Suppressor macrophage treated with lipopolysaccharide for 1 hour (primary cell): ENCODE data around the gene LILRA5.
A peak's percentile ranks its signal among the peaks of the same experiment; 100 is the strongest.
"Not testable (repeated sequence)": the region's sequence is repeated elsewhere in the genome, so short reads cannot be mapped to it uniquely, and the experiment has no call there.

ENCODE experiments used
- DNase-seq, 3 donors: peaks; one replicate each; pipeline ENCODE4 v3.0.0-alpha.2; 2020 to 2022

The LILRA5 gene

DNA sequence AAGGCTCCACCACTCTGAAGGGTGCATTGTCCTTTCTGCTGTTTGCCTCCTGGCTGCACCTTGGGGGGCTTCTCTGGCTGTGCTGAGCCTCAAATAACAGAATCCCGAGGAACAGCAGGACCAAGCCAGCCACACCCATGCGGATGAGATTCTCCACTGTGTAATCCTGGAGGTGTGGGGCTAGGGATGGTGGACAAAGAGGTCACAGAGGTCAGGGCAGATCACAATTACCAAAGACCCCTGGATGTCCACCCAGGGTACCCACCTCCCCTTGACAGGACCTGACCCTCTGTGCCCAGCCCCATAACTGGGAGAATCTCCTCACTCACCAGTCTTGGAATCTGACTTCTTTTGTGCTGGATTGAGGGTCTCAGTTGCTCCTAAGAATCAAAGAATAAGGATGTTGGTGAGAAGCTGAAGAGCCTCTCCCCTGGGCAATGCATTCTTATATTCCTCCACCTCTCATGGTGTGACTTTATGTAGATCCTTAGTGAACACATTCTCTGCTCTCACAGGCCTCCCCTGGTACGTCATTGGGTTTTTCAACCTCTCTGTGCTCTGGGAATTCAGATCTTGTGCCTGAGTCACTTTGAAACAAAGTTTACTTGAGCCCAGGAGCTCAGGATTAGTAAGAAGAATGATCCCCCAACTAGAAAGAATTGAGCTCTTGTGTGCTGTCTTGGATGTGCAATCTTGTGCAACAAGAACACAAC, 20.8 kb upstream of the LILRA5 start:
- DNase-seq: no peak

DNA sequence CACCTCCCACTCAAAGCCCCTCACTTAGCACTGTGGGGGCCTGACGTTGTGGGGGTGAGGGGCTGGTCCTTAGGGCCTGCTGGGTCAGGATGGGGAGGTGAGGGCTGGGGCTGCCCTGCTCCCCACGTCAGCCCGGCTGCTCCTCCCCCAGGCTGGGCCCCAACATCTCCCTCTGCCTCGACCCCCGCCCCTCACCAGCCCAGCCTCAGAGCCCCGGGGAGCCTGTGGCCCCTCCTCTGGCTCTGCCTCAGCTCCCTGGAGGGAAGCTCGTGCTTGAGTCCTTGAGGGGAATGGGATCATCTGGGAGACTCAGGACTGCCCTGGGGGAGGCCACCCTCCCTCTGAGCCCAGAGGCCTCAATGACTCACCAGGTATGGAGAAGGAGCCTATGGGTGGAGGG, 19.2 kb upstream of the LILRA5 start:
- no peak for DNase-seq

DNA sequence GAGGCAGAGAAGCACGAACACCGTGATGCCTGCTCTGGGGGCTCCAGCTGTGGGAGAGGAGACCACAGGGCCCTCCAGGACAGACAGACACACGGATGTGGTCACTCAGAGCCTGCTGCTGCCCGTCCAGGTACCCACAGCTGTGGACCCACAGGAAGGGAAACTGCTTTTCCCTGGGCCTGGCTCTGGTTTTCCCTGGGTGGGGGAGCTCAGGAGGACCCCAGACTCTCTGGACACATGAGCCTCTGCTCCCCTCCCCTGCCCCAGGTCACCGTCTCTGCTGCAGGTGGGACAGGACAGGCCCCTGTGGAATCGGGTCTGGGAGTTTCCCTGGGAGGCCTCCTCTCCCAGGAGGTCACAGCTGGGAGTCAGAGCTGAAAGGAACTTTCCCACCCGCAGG, 18.7 kb upstream of the LILRA5 start:
- DNase-seq: no peak

DNA sequence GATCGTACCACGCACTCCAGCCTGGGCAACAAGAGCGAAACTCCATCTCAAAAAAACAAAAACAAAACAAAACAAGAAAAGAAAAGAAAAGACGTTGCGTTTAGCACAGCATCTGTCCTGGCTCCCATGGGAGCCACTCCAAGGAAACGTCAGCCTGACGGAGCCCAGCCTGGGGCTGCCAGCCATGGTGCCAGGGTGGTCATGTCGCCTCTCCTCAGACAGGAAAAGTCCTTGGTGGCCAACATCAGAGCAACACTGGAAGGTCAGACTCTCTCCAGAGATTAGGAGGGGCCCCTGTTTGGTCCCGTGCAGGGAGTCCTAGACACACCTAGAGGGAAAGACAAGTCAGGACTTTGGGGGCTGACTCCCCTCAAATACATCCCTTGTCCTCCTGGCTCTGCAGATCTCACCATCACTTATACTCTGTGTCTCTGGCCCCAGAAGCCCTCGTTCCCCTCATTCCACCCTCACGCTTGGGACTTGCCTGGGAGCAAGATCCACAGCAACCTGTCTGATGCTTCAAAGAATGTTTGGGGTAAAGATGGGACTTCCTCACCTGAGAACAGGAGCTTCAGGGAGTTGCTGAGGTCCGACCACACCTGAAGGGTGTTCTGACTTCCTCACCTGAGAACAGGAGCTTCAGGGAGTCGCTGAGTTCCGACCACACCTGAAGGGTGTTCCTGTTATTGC, 16.7 kb upstream of the LILRA5 start:
- no peak for DNase-seq

DNA sequence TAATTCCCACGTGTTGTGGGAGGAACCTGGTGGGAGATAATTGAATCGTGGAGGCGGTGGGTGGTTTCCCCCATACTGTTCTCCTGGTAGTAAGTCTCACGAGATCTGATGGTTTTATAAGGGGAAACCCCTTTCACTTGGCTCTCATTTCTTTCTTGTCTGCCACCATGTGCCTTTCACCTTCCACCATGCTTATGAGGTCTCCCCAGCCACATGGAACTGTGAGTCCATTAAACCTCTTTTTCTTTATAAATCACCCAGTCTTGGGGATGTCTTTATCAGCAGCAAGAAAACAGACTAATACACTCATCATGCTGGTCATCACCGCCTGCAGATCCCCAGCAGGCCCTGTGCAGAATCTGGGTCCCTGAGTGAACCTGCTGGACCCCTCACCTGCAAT, 15.8 kb upstream of the LILRA5 start:
- not testable (repeated sequence) for DNase-seq

DNA sequence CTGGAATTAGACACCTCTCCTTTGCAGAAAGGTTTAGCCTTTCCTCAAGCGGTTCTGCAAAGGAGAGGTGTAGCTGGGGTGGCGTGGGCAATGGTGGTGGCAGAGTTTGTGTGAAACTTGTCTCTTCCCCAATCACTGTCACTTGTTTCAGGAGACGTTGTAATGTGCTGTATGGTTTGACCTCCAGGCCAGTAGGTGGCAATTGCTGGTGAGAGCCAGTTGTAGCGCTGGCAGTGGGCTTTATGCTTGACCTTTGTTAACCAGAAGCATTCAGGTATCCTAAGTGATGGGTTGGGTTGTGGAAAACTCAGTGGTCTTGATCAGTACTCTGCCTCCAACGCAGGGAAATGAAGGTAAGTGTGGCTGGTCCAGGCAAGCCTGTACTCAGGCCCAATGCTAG, 12.7 kb upstream of the LILRA5 start:
- DNase-seq: no peak

DNA sequence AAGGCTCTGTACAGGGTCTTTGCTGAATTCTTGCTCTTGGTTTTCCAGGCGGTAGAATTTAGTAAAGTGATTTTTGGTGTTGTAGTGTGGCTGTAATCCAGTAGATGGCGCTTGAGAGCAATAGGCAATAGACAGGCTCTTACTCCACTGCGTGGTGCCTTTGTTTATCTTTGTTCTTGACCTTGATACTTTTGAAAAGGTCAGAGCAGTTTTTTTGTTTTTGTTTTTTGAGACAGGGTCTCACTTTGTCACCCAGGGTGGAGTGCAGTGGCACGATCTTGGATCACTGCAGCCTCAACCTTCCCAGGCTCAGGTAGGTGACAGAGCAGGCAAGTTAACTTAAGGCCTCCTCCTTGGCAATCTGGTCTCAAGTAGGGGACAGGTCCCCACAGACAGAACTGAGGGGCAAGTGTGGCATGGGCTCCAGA, 12.2 kb upstream of the LILRA5 start:
- peak; percentile 69 to 83 (median 81) for DNase-seq

DNA sequence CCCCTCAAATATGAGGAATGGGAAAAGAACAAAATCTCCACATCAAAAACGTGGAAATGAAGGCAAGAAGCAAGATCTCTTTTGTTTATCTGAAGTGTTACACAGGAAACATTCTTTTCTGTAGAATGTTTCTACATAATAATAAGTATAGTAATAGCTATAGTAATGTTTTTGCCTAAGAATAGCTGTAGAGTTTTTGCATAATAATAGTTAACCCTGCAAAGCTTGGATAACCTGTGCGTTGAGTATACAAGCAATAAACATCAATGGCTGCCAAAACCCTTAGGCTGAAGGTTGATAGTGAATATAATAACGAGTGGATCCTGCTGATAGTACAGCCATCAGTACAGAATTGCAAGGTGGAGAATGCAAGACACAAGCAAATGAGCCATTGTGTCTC, 11.1 kb upstream of the LILRA5 start:
- DNase-seq: no peak

DNA sequence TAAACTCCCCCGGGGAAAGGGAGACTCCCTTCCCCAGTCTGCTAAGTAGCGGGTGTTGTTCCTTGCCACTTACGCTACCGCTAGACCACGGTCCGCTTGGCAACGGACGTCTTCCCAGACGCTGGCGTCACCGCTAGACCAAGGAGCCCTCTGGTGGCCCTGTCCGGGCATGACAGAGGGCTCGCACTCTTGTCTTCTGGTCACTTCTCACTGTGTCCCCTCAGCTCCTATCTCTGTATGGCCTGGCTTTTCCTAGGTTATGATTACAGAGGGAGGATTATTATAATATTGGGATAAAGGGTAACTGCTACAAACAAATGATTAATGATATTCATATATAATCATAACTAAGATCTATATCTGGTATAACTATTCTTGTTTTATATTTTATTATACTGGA, 10.0 kb upstream of the LILRA5 start:
- DNase-seq: not testable (repeated sequence)

DNA sequence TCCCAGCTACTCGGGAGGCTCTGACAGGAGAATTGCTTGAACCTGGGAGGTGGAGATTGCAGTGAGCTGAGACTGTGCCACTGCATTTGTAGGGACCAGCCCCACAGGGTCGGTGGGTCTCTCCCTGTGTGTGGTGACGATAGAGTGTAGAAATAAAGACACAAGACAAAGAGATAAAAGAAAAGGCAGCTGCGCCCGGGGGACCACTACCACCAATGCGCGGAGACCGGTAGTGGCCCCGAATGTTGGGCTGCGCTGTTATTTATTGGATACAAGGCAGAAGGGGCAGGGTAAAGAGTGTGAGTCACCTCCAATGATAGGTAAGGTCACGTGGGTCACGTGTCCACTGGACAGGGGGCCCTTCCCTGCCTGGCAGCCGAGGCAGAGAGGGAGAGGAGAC, 9.3 kb upstream of the LILRA5 start:
- not testable (repeated sequence) for DNase-seq

DNA sequence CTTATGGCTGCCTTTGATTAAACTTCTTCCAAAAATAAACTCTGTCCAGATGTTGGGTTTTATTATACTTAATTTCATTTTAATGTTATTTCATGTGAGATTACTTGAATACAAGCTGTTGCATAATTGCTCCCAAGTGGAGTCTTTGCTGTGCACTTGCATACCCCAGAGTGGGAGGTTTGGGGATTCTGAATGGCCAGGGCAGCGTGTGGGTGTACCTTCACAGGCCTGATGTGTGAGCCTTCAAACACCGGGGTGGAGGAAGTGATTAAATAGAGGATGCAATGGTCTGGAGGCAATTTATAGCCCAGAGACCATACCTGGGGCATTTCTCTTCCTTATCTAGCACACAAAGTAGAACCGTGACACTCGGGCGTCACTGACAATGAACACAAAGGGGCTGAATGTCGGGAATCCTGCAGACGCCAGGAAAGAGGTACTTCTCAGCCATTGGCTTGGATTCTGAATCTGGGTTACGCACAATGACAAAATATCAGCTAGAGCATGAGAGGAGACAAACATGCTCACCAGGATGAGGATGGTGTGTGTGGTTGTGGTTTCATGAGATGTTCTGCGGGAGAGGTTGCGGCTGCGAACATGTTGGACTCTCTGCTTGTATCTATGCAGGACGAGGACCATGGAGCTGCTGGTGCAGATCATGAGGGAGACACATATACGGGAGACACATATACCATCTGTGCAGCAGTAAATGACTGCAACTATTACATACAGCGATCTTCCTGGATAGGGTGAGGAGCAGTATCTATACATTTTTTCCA, 7.1 kb upstream of the LILRA5 start:
- peak; percentile 73 to 84 (median 80) for DNase-seq

DNA sequence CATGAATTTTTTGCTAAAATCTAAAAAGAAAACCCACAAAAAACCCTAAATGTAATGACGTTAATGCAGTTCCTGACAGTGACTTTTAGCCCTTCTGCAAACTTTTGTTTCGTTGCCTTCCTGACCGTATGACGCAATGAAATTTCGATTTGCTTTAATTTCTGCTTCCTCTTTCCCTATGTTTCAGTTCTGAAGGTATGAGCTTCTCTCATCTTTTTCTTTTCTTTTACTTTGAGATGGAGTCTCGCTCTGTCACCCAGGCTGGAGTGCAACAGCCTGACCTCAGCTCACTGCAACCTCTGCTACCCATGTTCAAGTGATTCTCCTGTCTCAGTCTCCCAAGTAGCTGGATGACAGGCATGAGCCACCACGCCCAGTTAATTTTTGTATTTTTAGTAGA, 6.1 kb upstream of the LILRA5 start:
- peak; percentile 85 to 99 (median 96) for DNase-seq

DNA sequence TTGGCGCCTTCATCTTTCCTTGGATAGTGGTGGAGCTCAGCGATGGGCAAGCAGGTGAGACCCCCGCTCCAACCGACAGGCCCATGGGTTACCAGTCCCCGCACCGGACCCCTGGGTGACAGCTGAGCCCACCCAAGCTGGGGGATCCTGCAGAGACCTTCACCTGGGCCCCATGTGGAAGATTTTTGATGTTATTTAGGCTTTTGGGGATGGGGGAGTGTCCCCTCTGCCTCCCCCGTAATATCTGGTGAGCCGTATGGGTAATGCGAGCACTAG, 4.9 kb upstream of the LILRA5 start:
- no peak for DNase-seq

DNA sequence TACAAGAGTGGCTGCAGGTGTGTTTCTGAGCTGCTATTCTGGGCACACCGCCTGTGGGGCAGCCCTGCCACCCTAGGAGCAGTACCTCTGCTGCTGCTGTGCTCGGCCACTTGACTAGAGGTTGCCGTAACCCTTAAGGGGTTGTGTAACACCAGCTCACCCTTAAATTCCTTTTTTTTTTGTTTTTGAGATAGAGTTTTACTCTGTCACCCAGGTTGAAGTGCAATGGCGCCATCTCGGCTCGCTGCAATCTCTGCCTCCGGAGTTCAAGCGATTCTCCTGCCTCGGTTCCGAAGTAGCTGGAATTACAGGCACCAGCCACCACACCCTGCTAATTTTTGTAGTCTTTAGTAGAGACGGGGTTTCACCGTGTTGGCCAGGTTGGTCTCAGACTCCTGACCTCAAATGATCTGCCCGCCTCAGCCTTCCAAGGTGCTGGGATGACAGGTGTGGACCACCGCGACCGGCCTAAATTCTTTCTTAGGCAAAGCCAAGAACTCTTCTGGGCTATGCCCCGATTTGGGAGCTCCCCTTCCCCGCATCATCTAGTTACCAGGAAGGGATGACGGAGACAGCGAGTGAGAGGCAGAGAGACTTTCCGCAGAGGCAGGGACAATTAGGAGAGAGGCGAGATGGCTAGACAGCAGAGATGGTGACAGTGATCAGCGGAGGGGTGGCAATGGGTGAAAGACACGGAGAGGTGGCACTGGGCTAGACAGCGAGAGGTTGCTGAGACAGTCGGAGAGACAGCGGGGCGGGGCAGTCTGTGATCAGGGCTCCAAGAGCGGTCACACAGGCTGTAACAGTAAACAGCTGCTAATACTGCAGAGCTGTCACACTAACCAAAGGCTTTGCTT, 4.4 kb upstream of the LILRA5 start:
- DNase-seq: peak; percentile 54 to 59 (median 56)

DNA sequence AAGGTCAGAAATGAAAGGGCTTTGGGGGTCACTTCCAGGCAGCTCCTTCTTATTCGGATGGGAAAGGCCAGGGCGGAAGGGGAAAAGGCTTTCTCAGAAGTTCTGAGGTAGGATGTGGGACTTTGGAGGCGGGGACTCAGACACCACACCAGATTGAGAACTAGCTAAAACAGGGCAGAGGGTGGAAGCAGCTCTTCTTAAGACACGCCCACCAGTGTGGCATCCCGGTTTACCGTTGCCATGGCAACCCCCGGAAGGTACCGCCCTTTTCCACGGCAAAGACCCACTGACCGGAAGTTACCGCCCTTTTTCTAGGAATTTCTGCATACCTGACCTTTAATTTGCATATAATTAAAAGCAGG, 3.8 kb upstream of the LILRA5 start:
- DNase-seq: peak; percentile 74 to 84 (median 79)

DNA sequence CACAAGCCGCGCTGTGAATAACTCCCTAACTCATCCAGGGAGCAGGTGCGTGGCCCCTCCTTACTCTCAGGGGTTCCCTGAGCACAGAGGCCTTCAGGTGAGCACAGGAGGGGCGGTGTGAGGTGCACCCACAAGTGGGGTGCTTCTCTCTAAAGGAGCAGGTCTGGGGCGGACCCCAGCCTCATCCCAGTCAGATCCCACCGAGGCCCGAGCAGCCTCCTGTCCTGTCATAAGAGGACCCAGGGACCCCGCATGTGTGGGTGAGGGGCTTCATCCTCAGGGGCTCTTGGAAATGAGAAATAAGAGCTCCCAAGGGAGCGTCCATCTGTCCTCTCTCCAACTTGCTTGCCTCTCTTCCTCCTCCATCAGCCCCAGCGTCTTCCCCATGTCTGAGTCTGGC, 3.0 kb upstream of the LILRA5 start:
- no peak for DNase-seq

DNA sequence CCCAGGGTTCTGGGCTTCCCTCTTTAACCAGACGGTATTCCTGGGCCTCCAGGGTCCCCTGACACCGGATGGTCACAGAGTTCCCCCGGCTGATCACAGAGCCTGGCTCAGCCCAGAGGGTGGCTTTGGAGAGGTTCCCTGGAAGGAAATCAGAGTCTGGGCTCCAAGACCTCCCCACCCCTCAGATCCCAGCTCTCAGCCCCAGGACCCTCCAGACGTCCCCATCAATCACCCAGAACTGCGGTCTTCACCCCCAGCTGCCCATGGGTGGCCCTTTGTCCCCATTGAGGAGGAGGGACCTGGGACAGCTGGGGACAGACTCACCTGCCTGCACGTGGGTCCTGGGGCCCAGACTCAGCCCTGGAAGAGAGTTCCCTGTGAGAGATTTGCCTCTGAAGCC, 955 bp downstream of the LILRA5 start:
- no peak for DNase-seq

DNA sequence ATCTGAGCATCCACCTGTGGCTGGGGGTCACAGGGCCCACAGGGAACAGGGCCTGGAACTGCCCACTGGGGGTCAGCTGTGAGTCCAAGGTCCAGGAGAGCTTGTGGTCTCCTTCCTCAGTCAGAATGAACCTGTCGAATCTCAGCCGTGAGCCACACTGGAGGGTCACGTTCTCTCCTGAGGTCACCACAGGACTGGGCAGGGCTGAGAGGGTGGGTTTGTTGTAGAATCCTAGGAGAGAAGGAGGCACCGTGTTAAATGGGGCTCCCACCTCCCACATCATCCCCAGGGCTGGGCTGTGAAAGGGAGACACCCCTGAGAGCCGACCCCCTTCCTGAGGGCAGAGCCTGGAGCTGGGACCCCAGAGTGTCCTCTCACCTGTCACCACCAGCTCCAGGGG, 1.5 kb downstream of the LILRA5 start:
- no peak for DNase-seq

DNA sequence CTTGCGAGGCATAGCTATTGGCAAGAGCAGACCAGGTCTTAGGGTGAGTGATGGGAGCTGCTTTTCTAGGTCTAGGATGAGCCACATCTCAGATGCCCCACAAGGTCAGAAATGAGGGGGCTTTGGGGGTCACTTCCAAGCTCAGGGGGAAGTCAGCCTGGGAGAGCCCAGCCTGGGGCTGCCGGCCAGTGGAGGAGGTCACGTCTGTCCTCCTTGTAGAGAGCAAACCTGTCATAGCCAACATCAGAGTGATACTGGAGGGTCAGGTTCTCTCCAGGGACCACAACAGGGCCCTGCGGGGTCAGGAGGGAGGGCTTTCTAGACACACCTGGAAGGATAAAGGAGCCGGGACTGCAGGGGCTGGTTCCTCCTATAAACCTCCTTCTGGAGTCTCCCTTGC, 2.4 kb downstream of the LILRA5 start:
- no peak for DNase-seq

DNA sequence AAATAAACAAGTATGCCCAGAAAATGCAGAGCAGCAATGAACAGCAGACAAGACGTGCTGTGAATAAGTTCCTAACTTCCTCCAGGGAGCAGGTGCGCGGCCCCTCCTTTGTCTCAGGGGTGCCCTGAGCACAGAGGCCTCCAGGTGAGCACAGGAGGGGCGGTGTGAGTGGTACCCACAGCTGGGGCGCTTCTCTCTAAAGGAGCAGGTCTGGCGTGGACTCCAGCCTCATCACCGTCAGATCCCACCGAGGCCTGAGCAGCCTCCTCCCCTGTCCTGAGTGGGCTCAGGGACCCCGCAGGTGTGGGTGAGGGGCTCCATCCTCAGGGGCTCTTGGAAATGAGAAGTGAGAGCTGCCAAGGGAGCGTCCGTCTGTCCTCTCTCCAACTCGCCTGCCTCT, 3.2 kb downstream of the LILRA5 start:
- no peak for DNase-seq

DNA sequence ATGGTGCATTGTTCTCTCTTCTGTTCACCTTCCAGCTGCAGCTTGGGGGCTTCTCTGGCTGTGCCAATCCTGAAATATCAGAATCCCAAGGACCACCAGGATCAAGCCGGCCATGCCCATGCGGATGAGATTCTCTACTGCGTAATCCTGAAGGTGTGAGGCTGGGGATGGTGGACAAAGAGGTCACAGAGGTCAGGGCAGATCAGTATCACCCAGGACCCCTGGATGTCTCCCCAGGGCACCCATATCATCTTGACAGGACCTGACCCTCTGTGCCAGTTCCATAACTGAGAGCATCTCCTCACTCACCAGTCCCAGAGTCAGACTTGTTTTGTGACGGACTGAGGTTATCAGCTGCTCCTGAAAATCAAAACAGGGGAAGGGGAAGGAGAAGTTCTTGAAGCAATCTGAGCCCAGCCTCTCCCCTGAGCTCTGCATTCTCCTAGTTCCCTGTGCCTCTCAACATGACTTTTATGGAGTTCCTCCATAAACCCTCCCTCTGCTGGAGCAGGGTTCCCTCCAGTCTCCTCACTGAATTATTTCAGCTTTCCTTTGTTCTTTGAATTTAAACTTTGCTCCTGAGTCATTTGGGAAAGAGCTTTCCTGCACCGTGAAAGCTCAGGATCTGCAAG, 5.5 kb downstream of the LILRA5 start:
- DNase-seq: no peak

DNA sequence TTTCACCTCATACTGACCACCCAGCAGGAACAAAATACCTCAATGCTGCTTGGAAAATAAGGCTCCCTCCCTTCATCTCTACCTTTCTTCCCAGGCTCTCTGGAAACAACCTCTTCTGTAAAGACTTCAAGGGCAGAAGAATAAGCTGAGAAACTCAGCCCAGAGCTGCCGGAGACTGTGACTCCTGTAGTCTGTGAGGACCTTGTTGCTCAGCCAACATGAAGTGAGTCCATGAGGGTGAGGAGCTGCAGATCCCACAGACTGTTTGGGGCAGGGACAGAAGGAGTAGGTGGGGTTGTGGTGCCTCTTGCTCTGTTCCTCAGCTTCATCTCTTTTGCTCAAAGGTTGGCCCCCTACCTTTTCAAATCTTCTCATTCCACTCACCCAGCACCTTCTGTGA, 7.8 kb downstream of the LILRA5 start:
- DNase-seq: no peak

DNA sequence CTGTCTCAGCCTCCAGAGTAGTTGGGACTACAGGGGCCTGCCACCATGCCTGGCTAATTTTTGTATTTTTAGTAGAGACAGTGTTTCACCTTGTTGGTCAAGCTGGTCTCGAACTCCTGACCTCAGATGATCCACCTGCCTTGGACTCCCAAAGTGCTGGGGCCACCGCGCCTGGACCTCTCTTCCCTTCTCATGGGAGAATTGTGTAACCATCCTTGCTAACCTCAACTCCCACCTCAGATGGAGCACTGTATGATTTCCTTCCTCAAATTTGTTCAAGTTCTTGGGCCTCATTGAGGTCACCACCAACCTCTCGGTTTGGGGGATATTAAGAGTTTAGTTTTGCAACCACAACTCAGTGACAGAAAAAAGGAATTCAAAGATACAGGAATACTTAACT, 10.7 kb downstream of the LILRA5 start:
- DNase-seq: peak; percentile 71 to 81 (median 79)
